A673 (cell line): ENCODE measurements around the gene LIPK. TPM values are rescaled to one million over a fixed set of nuclear protein-coding genes. Genes with fewer than 3 reads are reported as not detected.
"Not testable (repeated sequence)": the region's sequence is repeated elsewhere in the genome, so short reads cannot be mapped to it uniquely, and the experiment has no call there.

Experiments used
- BruUV-seq: library from RNA; stranded (reverse); fragments of 400-500 nt; replicated peaks from 2 replicates; lab custom pipeline; 2021; lab: Mats Ljungman, UMichigan
- CTCF ChIA-PET: fragments of 300-600 bp; sonication (Branson Sonifier 250); formaldehyde crosslinking; loops from one replicate; lab custom pipeline; 2022; ENCODE audit warnings: antibody characterized with exemption; lab: Charles Lee
- POLR2A ChIA-PET: fragments of 300-600 bp; sonication (Branson Sonifier 250); formaldehyde crosslinking; loops from one replicate; lab custom pipeline; 2022; ENCODE audit warnings: antibody characterized with exemption; ENCODE audit not compliant: low non-redundant PET; lab: Charles Lee
- DNase-seq: peaks from one replicate; pipeline ENCODE4 v3.0.0-alpha.2; 2015; ENCODE audit warnings: low spot score
- H3K27ac ChIP-seq: fragments of 200-600 bp; sonication (generic); 2 replicates; pipeline ENCODE4 v1.5.1; 2016; ENCODE audit warnings: mixed run types, low read depth, mild to moderate bottlenecking, mixed read lengths, antibody characterized with exemption, low read length; ENCODE audit not compliant: poor library complexity, severe bottlenecking
- H3K27me3 ChIP-seq: fragments of 200-600 bp; sonication (generic); replicated peaks from 2 replicates; pipeline ENCODE4 v1.6.1; 2017; ENCODE audit warnings: mixed run types, low read depth, mild to moderate bottlenecking, mixed read lengths, antibody characterized with exemption, low read length; ENCODE audit not compliant: insufficient read depth, poor library complexity
- H3K36me3 ChIP-seq: fragments of 200-600 bp; sonication (generic); 2 replicates; pipeline ENCODE4 v1.6.1; 2016; ENCODE audit warnings: mixed run types, mild to moderate bottlenecking, mixed read lengths, antibody characterized with exemption, low read length; ENCODE audit not compliant: insufficient read depth, poor library complexity, severe bottlenecking
- H3K4me1 ChIP-seq: fragments of 200-600 bp; sonication (generic); 2 replicates; pipeline ENCODE4 v1.6.1; 2017; ENCODE audit warnings: mixed run types, mild to moderate bottlenecking, mixed read lengths, antibody characterized with exemption, low read length; ENCODE audit not compliant: insufficient read depth, poor library complexity, severe bottlenecking
- H3K4me3 ChIP-seq: fragments of 200-600 bp; sonication (generic); 2 replicates; pipeline ENCODE4 v1.5.1; 2016; ENCODE audit warnings: low read depth, mixed run types, mild to moderate bottlenecking, mixed read lengths, low read length; ENCODE audit not compliant: poor library complexity, severe bottlenecking
- H3K9me3 ChIP-seq: fragments of 200-600 bp; sonication (generic); 2 replicates; pipeline ENCODE4 v1.6.1; 2016; ENCODE audit warnings: mixed run types, low read depth, mild to moderate bottlenecking, mixed read lengths, antibody characterized with exemption, low read length; ENCODE audit not compliant: poor library complexity, severe bottlenecking
- CTCF ChIP-seq: fragments of 300-800, 200-600 bp; sonication (generic); conservative IDR thresholded peaks from 2 replicates; pipeline ENCODE4 v1.5.1; 2017; ENCODE audit warnings: low read depth, mild to moderate bottlenecking, antibody characterized with exemption, low read length, moderate library complexity, mixed read lengths
- EZH2 ChIP-seq: fragments of 200-600 bp; sonication (generic); IDR thresholded peaks from 2 replicates; pipeline ENCODE4 v1.6.1; 2017; ENCODE audit warnings: borderline replicate concordance, low read depth, mild to moderate bottlenecking, mixed read lengths, antibody characterized with exemption, low read length; ENCODE audit not compliant: poor library complexity, severe bottlenecking
- intact Hi-C: fragments of 100-400 bp; cut with micrococcal nuclease; formaldehyde crosslinking; loops from one replicate; pipeline ENCODE4 v1.10.0; 2022; ENCODE audit not compliant: unreplicated experiment
- total RNA-seq: library from RNA; stranded (reverse); gene quantifications from 2 replicates; pipeline ENCODE4 v1.2.3, GENCODE V29; 2021

The LIPK gene
- total RNA-seq, 1 experiment from 2014 or later: not detected

GRCh38 chr10:88733215-88733614 lies 27.2 kb downstream of the LIPK start:
- no peaks in the 10 kb centered on the region for H3K4me1 ChIP-seq
- H3K4me3 ChIP-seq: no peak overlapping the region
- TF ChIP-seq EZH2 (no peak), CTCF (no peak)
- ChIA-PET POLR2A (no interaction called here), CTCF (no interaction called here)
- no peaks in the 10 kb centered on the region for H3K27me3 ChIP-seq
- no peaks in the 10 kb centered on the region for H3K36me3 ChIP-seq
- DNase-seq: no peak
- H3K27ac ChIP-seq: no peak overlapping the region
- intact Hi-C loops: no loop called here
- H3K9me3 ChIP-seq: no peaks in the 10 kb centered on the region
- no TSS peak for BruUV-seq

GRCh38 chr10:88735661-88736060 lies 29.6 kb downstream of the LIPK start:
- H3K9me3 ChIP-seq: no peaks in the 10 kb centered on the region
- H3K36me3 ChIP-seq: no peaks in the 10 kb centered on the region
- no peaks in the 10 kb centered on the region for H3K4me1 ChIP-seq
- intact Hi-C loops: no loop called here
- CTCF ChIA-PET: no interaction called here
- no peak overlapping the region for H3K4me3 ChIP-seq
- no peak overlapping the region for H3K27ac ChIP-seq
- BruUV-seq: no TSS peak
- POLR2A ChIA-PET: no interaction called here
- no peaks in the 10 kb centered on the region for H3K27me3 ChIP-seq
- TF ChIP-seq CTCF: no peak
- no peak for TF ChIP-seq EZH2
- peak; percentile 6 for DNase-seq

GRCh38 chr10:88741921-88742320 lies 35.9 kb downstream of the LIPK start:
- DNase-seq, H3K36me3 ChIP-seq, H3K4me3 ChIP-seq, H3K9me3 ChIP-seq, H3K27me3 ChIP-seq, CTCF ChIA-PET, POLR2A ChIA-PET, BruUV-seq, H3K4me1 ChIP-seq, H3K27ac ChIP-seq, intact Hi-C loops: not testable (repeated sequence)

- DNase-seq: no peak
- Histone ChIP-seq H3K4me3 (no peak overlapping the region), H3K36me3 (no peaks in the 10 kb centered on the region), H3K9me3 (no peaks in the 10 kb centered on the region), H3K27me3 (no peaks in the 10 kb centered on the region), H3K4me1 (no peaks in the 10 kb centered on the region), H3K27ac (no peak overlapping the region)
- CTCF ChIA-PET: no interaction called here
- TF ChIP-seq CTCF (no peak), EZH2 (no peak)
- intact Hi-C loops: no loop called here
- BruUV-seq: no TSS peak
- POLR2A ChIA-PET: no interaction called here
Observed at GRCh38 chr10:88742448-88742847, 36.4 kb downstream of the LIPK start.
